ENCODE results near the gene CCDC12.

Gene CCDC12

GRCh38 chr3:46994801-46995731 is 18.5 kb upstream of the CCDC12 start:
- no peak for DNase-seq

DNA sequence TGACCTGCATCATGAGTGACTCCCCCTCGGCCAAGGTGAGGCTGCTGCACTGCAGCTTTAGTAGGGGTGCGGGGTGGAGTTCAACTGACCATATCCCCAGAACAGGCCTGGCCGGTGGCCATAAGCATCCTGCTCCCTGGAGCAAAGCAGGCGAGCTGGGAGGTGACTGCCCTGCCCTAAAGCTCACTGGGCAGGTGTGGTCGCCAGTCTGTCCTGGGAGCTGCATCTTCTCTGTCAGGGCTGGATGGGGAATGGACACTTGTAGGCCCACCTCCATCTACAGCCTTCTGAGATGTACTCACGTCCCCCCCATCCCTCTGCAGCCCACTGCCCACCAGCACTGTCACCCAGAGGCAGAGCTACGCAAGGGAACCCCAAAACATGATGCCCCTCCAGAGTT is 17.4 kb upstream of the CCDC12 start:
- no peak for DNase-seq

GRCh38 chr3:46993292-46993691 is 16.7 kb upstream of the CCDC12 start:
- no peak for DNase-seq

DNA sequence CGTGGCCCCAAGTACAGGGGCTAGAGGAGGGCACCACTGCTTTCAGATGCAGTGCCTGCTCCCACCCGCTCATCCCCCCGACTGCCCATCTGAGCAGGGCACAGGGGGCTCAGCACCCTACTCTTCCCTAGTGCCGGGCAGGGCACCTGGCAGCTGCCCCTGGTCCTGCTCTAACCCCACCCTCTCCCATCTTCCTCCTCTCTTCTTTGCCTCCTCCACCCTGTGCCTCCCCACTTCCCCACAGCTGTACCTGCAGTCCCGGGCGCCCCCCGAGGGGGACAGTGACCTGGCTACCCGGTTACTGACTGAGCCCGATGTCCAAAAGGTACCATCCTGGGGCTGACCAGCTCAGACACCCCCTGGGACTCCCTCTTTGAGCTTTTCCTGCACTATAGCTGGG is 15.7 kb upstream of the CCDC12 start:
- no peak for DNase-seq

DNA sequence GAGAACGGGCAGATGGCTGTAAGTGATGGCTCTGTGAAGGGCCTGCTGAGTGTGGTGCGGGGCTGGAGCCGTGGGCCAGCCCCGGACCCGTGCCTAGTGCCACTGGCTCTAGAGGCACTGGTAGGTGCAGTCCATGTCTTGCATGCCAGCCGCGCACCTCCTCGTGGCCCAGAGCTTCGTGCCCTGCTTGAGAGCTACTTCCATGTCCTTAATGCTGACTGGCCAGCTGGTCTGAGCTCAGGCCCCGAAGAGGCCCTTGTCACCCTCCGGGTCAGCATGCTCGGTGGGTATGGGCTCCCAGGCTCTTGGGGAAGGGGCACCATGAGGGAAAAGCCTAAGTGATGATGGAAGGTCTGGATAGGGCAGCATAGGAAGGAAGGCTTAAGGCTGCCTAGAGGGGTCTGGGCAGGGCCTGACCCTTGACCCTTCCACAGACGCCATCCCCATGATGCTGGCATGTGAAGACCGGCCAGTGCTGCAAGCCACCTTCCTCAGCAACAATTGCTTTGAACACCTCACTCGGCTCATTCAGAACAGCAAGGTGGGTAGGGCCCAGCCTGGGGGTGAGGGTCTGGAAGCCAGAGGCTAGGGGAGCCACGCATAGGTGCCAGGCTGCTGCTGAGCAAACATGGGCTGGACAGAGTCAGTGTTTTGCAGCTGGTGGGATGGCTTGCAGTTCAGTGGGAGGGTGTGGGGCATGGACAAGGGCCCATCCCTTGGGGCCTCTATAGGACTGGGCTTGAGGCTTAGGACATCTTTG is 15.0 kb upstream of the CCDC12 start:
- DNase-seq, result no peak

DNA sequence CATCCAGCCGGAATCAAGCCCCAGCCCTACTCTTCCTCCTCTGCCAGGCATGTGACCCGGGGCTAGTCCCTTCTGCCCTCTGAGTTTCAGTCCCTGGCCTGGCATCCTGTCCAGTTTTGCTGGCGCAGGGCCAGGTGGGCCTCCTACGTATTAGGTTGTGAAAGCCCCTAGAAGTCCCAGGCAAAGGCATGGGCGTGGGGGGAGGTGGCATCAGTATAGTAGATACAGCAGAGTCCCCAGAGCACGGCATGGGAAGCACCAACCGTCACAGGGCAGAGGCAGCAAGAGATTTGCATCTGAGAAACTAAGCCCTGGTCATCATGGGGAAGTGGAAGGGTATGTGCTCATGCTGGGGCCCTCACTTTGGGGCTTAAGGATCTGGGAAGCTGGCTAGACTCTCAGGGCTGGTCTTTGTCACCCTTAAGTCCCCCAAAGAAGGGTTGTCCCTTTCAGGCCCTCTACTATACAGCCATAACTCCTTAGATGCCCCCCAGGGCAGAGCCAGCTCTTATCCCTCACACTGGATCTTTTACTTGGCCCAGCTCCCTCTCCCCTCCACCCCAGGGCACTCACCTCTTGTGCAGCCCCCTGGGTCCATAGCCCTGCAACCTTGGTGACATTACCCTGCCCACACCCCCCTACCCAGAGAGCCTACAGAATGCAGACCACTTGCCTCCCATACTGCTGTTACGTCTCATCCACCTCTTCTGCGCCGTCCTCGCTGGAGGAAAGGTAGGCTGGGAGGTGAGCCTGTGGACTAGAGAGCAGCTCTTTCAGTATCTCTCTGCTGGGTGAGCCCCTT is 14.2 kb upstream of the CCDC12 start:
- no peak for DNase-seq

GRCh38 chr3:46989146-46989810 is 12.7 kb upstream of the CCDC12 start:
- no peak for DNase-seq

DNA sequence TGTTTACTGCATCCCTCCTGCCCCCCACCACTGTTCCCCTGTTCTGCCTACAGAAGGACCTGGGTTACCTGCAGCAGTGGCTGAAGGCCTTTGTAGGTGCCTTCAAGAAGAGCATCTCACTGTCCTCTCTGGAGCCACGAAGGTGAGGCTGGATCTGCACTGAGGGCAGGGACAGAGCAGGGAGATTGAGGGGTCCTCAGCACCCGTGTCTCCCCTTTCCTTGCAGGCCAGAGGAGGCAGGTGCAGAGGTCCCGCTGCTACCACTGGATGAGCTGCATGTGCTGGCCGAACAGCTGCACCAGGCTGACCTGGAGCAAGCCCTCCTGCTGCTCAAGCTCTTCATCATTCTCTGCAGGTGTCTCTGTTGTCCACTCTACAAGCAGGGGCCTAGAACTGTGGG is 12.1 kb upstream of the CCDC12 start:
- no peak for DNase-seq

GRCh38 chr3:46987743-46988401 is 11.3 kb upstream of the CCDC12 start:
- DNase-seq, result peak; percentile 95

GRCh38 chr3:46987319-46987742 is 10.8 kb upstream of the CCDC12 start:
- no peak for DNase-seq

GRCh38 chr3:46986782-46987310 is 10.3 kb upstream of the CCDC12 start:
- no peak for DNase-seq

DNA sequence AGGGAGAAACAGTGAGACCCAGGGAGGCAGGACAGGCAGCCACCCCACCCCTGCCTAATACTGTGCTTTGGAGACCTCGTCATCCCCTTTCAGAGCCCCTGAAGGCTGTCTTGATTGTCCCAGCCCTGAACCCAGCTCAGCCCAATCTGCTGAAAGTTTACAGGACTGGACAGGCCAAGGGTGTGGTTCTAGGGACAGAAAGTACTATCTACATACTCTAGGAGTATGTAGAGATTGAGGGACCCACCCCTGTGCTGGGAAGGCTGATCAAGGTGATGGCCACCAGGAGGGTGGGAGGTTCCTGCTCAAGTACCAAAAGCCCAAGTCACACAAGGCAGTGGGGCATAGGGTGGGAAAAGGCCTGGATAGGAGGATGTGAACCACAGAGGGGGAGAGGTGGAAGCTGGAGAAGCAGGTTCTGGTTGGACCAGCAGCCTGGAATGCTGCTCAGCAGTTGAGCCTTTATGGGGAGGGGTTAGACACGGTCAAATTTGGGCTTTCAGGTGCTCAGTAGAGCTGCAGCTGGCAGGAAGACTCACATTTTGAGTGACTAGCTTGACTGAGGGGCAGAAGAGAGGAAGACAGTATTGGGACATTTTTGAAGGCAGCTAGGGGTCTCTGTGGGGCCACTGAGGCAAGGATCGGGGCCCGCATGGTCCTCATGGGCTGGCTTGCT is 9.6 kb upstream of the CCDC12 start:
- no peak for DNase-seq

GRCh38 chr3:46985588-46985987 is 9.0 kb upstream of the CCDC12 start:
- DNase-seq, result no peak

- no peak for DNase-seq
These were observed 8.3 kb upstream of the CCDC12 start for GRCh38 chr3:46984591-46985459.

GRCh38 chr3:46982546-46982945 is 6.0 kb upstream of the CCDC12 start:
- no peak for DNase-seq

GRCh38 chr3:46981932-46982471 is 5.5 kb upstream of the CCDC12 start:
- DNase-seq, result no peak

DNA sequence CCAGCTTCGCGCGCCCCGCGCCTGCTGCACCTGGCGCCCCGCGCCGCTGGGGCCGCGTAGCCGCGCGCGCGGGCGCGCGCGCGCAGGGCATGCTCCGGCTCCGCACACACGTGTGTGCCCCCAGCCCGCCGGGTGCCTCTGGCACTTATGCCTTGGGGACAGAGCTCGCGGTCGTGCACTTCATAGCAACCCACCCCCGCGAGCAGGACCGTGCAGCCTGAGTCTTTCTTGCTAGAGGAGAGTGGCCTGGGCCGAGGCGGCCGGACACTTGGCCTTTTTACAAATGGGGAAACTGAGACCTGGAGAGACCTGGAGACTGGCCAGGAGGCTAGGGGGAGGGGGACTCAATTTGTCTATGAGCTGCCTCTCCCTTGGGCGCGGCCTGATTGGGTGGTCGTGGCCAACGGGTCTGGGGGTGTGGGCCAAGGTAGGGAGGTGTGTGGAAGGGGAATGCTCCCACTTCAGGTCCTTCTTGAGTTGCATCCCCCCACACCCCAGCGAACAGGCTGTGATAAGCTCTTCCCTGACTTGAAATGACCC is 3.5 kb upstream of the CCDC12 start:
- DNase-seq, result no peak

- DNase-seq, result peak; percentile 98
These were observed 2.7 kb upstream of the CCDC12 start, which contains the start of gene NBEAL2 for GRCh38 chr3:46978985-46979944. Gene NBEAL2 (plus strand): TSS chr3:46979666. CDS start chr3:46979862, 196 bp downstream.

Measured in activated CD4-positive, alpha-beta T cell treated with anti-CD3 and anti-CD28 coated beads, Interleukin-2, Interleukin-6, amounts not matched to agents 100 ng/mL and 50 ng/mL, durations not matched to agents 16 hours and 8 hours (primary cell).